ENCODE data around the gene CLSTN2.

The CLSTN2 gene

DNA sequence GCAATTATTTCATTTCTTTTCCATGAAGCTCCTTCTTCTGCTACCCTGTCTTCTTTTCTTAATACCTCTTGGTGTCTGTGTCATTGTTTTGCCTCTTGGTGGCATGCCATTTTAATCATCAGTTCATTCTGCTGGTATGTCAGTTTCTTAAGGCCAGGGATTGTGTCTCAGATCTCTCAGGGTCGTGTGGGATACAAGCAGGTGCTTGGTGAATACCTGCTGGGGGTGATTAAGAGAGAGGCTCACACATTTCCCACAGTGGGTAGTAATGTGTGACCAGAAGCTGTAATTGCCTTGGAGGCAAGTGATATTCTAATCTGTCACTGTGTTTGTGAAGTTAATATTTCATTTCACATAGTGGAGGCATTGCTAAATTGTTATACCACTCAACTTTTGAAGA, 381.5 kb downstream of the CLSTN2 start:
- H3K27ac ChIP-seq (ENCODE audit: low read depth, low read length) = no peak overlapping the region
- H3K36me3 ChIP-seq (ENCODE audit: control insufficient read depth in 1 of 2, insufficient read depth in 2 of 2, low read length in 2 of 2) = no peaks in the 10 kb centered on the region
- H3K9me3 ChIP-seq (ENCODE audit: control insufficient read depth in 1 of 2, low read length in 2 of 2) = no peaks in the 10 kb centered on the region
- H3K27me3 ChIP-seq (ENCODE audit: control insufficient read depth in 1 of 2, insufficient read depth in 2 of 2, low read length in 2 of 2) = no peaks in the 10 kb centered on the region
- H3K4me3 ChIP-seq (ENCODE audit: low read depth in 1 of 2, low read length in 2 of 2) = no peak overlapping the region
- no peak overlapping the region for H3K9ac ChIP-seq (ENCODE audit: low read depth in 1 of 2, low read length in 2 of 2)
- H3K4me1 ChIP-seq (ENCODE audit: control insufficient read depth in 1 of 2, insufficient read depth in 2 of 2, low read length in 2 of 2) = no peaks in the 10 kb centered on the region

DNA sequence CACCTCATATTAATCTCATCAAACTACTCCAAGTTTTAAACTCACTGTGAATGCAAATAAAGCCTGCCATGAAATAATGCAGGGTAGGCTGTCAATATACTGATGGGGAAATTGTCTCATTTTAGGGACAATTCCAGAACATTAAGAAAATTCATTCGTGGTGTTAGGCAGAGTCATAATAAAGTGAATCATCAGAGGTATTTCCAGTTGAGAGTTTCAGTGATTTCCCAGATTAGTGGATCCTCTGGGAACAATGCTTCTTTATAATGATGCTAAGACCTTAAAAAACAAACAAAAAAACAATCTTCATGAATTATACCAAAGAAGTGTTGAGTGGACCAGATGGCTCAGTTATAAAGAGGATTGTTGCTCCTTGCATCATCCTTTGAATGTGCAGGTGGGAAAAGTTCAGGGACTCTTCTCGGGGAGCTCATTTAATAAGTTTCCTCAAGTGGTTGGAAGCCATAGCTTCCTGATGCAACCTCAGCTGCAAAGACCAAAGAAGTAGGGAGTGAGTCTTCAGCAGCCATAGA, 381.9 kb downstream of the CLSTN2 start:
- no peak overlapping the region for H3K9ac ChIP-seq (ENCODE audit: low read depth in 1 of 2, low read length in 2 of 2)

DNA sequence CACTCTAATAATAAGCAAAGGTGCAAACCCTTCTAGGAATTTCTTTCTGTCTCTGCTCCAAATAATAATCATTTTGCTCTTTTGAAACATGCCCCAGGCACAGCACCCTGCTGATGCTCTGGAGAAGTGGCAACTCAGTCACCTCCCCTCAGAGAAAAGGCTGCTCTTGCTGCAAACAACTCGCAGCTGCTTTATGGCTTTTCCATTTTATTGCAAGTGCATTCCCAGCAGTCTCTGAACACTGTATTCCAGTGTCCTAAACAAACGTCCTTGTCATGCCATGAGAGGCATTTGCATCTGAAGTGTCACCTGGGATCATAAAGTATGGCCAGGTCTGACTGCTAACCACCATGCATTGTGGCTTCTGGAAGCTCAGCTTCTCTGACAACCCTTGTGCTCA, 384.8 kb downstream of the CLSTN2 start:
- Histone ChIP-seq H3K27me3 (ENCODE audit: control insufficient read depth in 1 of 2, insufficient read depth in 2 of 2, low read length in 2 of 2) (no peaks in the 10 kb centered on the region), H3K36me3 (ENCODE audit: control insufficient read depth in 1 of 2, insufficient read depth in 2 of 2, low read length in 2 of 2) (no peaks in the 10 kb centered on the region), H3K4me1 (ENCODE audit: control insufficient read depth in 1 of 2, insufficient read depth in 2 of 2, low read length in 2 of 2) (no peaks in the 10 kb centered on the region), H3K9me3 (ENCODE audit: control insufficient read depth in 1 of 2, low read length in 2 of 2) (no peaks in the 10 kb centered on the region), H3K4me3 (ENCODE audit: low read depth in 1 of 2, low read length in 2 of 2) (no peak overlapping the region), H3K9ac (ENCODE audit: low read depth in 1 of 2, low read length in 2 of 2) (no peak overlapping the region), H3K27ac (ENCODE audit: low read depth, low read length) (no peak overlapping the region)

More for the DNA sequence above, 381.9 kb downstream of the CLSTN2 start:
- Histone ChIP-seq H3K4me1 (ENCODE audit: control insufficient read depth in 1 of 2, insufficient read depth in 2 of 2, low read length in 2 of 2) (no peaks in the 10 kb centered on the region), H3K27ac (ENCODE audit: low read depth, low read length) (no peak overlapping the region), H3K27me3 (ENCODE audit: control insufficient read depth in 1 of 2, insufficient read depth in 2 of 2, low read length in 2 of 2) (no peaks in the 10 kb centered on the region), H3K36me3 (ENCODE audit: control insufficient read depth in 1 of 2, insufficient read depth in 2 of 2, low read length in 2 of 2) (no peaks in the 10 kb centered on the region), H3K9me3 (ENCODE audit: control insufficient read depth in 1 of 2, low read length in 2 of 2) (no peaks in the 10 kb centered on the region), H3K4me3 (ENCODE audit: low read depth in 1 of 2, low read length in 2 of 2) (no peak overlapping the region)

DNA sequence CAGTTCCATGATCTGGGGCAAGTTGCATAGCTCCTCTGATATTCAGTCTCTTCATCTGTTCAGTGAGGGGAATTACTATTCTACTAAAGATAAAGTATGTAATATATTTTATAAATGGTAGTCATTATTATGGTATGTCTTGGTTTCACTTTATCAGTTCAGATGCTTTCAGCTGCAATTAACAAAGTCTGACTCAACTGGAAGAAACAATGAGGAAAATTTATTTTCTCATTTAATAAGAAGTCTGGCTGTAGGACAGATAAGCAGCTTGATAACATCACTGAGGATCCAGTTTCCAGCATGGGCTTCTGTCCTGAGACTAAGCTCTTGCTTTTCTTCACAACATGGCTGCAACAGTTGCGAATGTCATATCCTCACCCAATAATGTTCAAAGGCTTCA, 388.6 kb downstream of the CLSTN2 start:
- no peaks in the 10 kb centered on the region for H3K9me3 ChIP-seq (ENCODE audit: control insufficient read depth in 1 of 2, low read length in 2 of 2)
- H3K9ac ChIP-seq (ENCODE audit: low read depth in 1 of 2, low read length in 2 of 2) = no peak overlapping the region
- H3K36me3 ChIP-seq (ENCODE audit: control insufficient read depth in 1 of 2, insufficient read depth in 2 of 2, low read length in 2 of 2) = no peaks in the 10 kb centered on the region
- no peaks in the 10 kb centered on the region for H3K27me3 ChIP-seq (ENCODE audit: control insufficient read depth in 1 of 2, insufficient read depth in 2 of 2, low read length in 2 of 2)
- no peak overlapping the region for H3K4me3 ChIP-seq (ENCODE audit: low read depth in 1 of 2, low read length in 2 of 2)
- H3K27ac ChIP-seq (ENCODE audit: low read depth, low read length) = no peak overlapping the region
- no peaks in the 10 kb centered on the region for H3K4me1 ChIP-seq (ENCODE audit: control insufficient read depth in 1 of 2, insufficient read depth in 2 of 2, low read length in 2 of 2)

DNA sequence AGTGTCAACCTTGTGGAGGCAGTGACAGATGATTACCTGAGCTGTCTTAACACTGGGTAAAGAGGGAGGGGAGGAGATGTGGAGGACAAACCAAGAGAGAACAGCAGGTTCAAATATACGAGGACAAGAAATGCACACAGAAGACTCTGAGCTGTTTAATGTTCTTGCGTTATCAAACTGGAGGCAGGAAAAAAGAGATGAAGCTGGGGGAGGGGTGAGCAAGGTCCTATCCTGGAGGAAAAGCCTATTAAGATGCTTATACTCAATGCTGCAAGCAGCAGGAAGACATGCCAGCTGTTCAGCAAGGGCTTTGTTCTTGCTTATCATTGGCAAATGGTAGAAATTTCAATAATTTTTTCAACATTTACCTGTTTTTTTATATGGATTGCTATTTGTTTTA, 397.1 kb downstream of the CLSTN2 start:
- Histone ChIP-seq H3K9ac (ENCODE audit: low read depth in 1 of 2, low read length in 2 of 2) (no peak overlapping the region), H3K4me1 (ENCODE audit: control insufficient read depth in 1 of 2, insufficient read depth in 2 of 2, low read length in 2 of 2) (no peaks in the 10 kb centered on the region), H3K27ac (ENCODE audit: low read depth, low read length) (no peak overlapping the region), H3K27me3 (ENCODE audit: control insufficient read depth in 1 of 2, insufficient read depth in 2 of 2, low read length in 2 of 2) (no peaks in the 10 kb centered on the region), H3K36me3 (ENCODE audit: control insufficient read depth in 1 of 2, insufficient read depth in 2 of 2, low read length in 2 of 2) (no peaks in the 10 kb centered on the region), H3K9me3 (ENCODE audit: control insufficient read depth in 1 of 2, low read length in 2 of 2) (no peaks in the 10 kb centered on the region), H3K4me3 (ENCODE audit: low read depth in 1 of 2, low read length in 2 of 2) (no peak overlapping the region)

DNA sequence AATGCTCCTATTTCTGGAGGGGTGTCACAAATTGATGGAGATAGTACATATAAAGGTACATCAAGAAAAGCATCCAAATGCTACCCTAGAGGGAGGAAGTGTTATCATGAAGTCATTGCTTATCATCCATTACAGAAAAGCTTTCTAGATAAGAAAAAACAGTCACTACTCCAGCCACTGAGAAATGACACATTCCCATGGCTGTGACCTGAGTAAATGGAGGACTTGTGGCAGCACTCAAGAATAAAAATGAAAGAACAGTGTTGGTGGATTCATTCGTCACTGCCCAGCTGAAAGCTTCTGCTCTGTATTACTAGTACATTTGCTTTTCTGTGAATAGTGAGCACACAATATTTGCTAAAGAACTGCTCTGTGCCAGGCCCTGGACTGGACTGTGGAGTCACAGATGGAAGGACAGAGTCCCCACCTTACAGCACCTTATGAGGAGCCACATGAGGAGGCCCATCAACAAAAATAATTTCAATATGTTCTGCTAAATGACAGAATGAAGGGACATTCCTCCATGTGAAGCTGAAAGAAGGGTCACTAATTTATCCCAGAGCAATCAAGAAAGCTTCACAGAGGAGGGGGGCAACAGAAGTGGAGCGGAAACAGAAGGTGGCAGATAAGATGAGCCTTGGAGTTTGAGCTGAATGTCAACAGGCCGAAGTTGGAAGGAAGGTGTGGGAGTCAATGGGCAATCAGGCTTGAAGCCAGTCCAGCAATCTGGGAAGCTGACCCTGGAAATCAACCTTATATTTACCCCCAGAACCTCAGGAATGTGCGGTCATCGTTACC, 399.3 kb downstream of the CLSTN2 start:
- H3K27me3 ChIP-seq (ENCODE audit: control insufficient read depth in 1 of 2, insufficient read depth in 2 of 2, low read length in 2 of 2) = no peaks in the 10 kb centered on the region
- no peaks in the 10 kb centered on the region for H3K36me3 ChIP-seq (ENCODE audit: control insufficient read depth in 1 of 2, insufficient read depth in 2 of 2, low read length in 2 of 2)
- no peak overlapping the region for H3K9ac ChIP-seq (ENCODE audit: low read depth in 1 of 2, low read length in 2 of 2)
- H3K4me3 ChIP-seq (ENCODE audit: low read depth in 1 of 2, low read length in 2 of 2) = no peak overlapping the region
- no peaks in the 10 kb centered on the region for H3K4me1 ChIP-seq (ENCODE audit: control insufficient read depth in 1 of 2, insufficient read depth in 2 of 2, low read length in 2 of 2)
- H3K9me3 ChIP-seq (ENCODE audit: control insufficient read depth in 1 of 2, low read length in 2 of 2) = no peaks in the 10 kb centered on the region
- no peak overlapping the region for H3K27ac ChIP-seq (ENCODE audit: low read depth, low read length)

DNA sequence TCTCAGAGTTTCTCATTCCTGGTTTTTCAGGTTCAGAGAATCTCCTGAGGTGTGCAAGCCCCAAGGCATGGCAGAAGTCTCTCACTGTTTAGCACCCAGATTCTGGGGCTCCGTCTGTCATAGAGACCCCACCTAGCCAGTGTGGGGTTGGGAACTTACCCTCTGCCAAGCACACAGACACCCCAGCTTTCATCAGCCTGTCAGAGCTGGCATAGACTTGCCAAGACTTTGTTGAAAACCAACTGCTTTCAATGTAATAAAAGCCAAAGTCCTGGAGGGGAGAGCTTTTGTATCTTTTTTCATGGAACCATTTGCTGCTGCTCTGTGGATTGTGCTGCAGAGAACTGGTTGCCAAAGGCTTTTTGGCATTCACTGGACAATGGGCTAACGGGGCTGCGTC, 401.5 kb downstream of the CLSTN2 start:
- Histone ChIP-seq H3K9ac (ENCODE audit: low read depth in 1 of 2, low read length in 2 of 2) (no peak overlapping the region), H3K9me3 (ENCODE audit: control insufficient read depth in 1 of 2, low read length in 2 of 2) (no peaks in the 10 kb centered on the region), H3K27ac (ENCODE audit: low read depth, low read length) (no peak overlapping the region), H3K4me1 (ENCODE audit: control insufficient read depth in 1 of 2, insufficient read depth in 2 of 2, low read length in 2 of 2) (no peaks in the 10 kb centered on the region), H3K36me3 (ENCODE audit: control insufficient read depth in 1 of 2, insufficient read depth in 2 of 2, low read length in 2 of 2) (no peaks in the 10 kb centered on the region), H3K4me3 (ENCODE audit: low read depth in 1 of 2, low read length in 2 of 2) (no peak overlapping the region), H3K27me3 (ENCODE audit: control insufficient read depth in 1 of 2, insufficient read depth in 2 of 2, low read length in 2 of 2) (no peaks in the 10 kb centered on the region)

DNA sequence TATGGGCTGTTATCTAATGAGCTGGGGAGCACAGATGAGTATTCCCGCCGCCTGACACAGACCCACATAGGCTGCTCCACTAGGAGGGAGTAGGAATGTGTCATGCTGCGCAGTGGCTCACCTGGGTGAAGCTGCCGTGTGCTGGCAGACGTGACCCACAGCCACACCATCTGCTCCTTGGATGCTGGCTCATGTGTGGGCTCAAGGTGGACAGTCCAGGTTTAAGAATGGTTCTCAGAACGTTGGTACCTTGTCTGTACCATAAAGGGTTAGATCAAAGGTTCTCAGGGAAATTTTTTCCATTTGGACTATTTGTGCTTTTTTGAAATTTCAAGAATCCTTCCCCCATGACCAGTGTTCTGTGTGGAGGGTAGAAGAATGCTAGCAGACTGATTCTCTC, 403.9 kb downstream of the CLSTN2 start:
- Histone ChIP-seq H3K4me1 (ENCODE audit: control insufficient read depth in 1 of 2, insufficient read depth in 2 of 2, low read length in 2 of 2) (no peaks in the 10 kb centered on the region), H3K4me3 (ENCODE audit: low read depth in 1 of 2, low read length in 2 of 2) (no peak overlapping the region), H3K27me3 (ENCODE audit: control insufficient read depth in 1 of 2, insufficient read depth in 2 of 2, low read length in 2 of 2) (no peaks in the 10 kb centered on the region), H3K27ac (ENCODE audit: low read depth, low read length) (no peak overlapping the region), H3K36me3 (ENCODE audit: control insufficient read depth in 1 of 2, insufficient read depth in 2 of 2, low read length in 2 of 2) (no peaks in the 10 kb centered on the region), H3K9ac (ENCODE audit: low read depth in 1 of 2, low read length in 2 of 2) (no peak overlapping the region), H3K9me3 (ENCODE audit: control insufficient read depth in 1 of 2, low read length in 2 of 2) (no peaks in the 10 kb centered on the region)

DNA sequence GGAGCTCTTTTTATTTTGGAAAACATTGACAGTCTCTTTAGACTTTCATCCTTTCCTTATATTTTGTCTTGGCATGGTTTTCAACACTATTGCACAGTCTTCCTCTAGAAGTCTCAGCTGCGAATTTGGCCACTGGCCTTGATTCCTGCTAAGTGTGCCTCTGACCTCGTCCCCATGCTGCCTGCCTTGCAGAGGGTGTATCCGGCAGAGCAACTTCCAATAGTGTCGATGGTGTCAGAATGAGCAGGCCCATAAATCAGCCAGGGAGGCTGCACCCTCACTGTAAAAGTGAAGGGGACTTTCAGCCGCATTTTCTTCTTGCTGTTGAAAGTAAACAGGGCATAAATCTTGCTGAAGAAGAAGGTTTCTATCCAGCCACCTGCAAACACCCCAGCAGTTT, 406.2 kb downstream of the CLSTN2 start:
- H3K27ac ChIP-seq (ENCODE audit: low read depth, low read length) = no peak overlapping the region
- H3K9me3 ChIP-seq (ENCODE audit: control insufficient read depth in 1 of 2, low read length in 2 of 2) = no peaks in the 10 kb centered on the region
- H3K4me3 ChIP-seq (ENCODE audit: low read depth in 1 of 2, low read length in 2 of 2) = no peak overlapping the region
- no peaks in the 10 kb centered on the region for H3K27me3 ChIP-seq (ENCODE audit: control insufficient read depth in 1 of 2, insufficient read depth in 2 of 2, low read length in 2 of 2)
- no peak overlapping the region for H3K9ac ChIP-seq (ENCODE audit: low read depth in 1 of 2, low read length in 2 of 2)
- no peaks in the 10 kb centered on the region for H3K4me1 ChIP-seq (ENCODE audit: control insufficient read depth in 1 of 2, insufficient read depth in 2 of 2, low read length in 2 of 2)
- no peaks in the 10 kb centered on the region for H3K36me3 ChIP-seq (ENCODE audit: control insufficient read depth in 1 of 2, insufficient read depth in 2 of 2, low read length in 2 of 2)

DNA sequence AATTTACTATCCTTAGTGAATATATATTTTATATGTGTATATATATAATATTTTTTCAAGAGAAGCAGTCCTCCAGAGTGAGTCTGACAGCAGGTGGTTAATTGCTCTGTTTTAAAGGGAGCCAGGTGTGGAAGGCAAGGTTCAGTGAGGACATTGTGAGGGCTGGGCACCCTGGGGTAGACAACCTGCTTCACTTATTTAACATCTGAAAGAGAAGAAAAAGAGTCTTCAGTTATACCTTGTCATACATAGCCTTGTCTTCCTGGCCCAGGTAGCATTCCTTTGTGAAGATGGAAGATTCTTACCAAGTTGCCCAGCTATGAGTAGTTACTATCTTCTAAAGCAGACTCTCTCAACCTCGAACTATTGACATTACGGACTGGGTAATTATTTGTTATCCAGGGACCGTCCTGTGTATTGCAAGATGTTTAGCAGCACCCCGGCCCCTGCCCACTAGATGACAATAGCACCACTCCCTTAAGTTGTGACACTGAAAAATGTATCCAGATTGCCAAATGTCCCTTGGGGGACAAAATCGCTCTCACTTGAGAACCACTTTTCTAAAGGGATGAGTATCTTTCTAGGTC, 406.9 kb downstream of the CLSTN2 start:
- Histone ChIP-seq H3K36me3 (ENCODE audit: control insufficient read depth in 1 of 2, insufficient read depth in 2 of 2, low read length in 2 of 2) (no peaks in the 10 kb centered on the region), H3K9ac (ENCODE audit: low read depth in 1 of 2, low read length in 2 of 2) (no peak overlapping the region), H3K4me3 (ENCODE audit: low read depth in 1 of 2, low read length in 2 of 2) (no peak overlapping the region), H3K4me1 (ENCODE audit: control insufficient read depth in 1 of 2, insufficient read depth in 2 of 2, low read length in 2 of 2) (no peaks in the 10 kb centered on the region), H3K9me3 (ENCODE audit: control insufficient read depth in 1 of 2, low read length in 2 of 2) (no peaks in the 10 kb centered on the region), H3K27ac (ENCODE audit: low read depth, low read length) (no peak overlapping the region), H3K27me3 (ENCODE audit: control insufficient read depth in 1 of 2, insufficient read depth in 2 of 2, low read length in 2 of 2) (no peaks in the 10 kb centered on the region)

All from duodenal mucosa (tissue), 2 donors.